GM06990 (cell line): Measurements from ENCODE around the gene DUSP9.
"Not testable (repeated sequence)": the region's sequence is repeated elsewhere in the genome, so short reads cannot be mapped to it uniquely, and the experiment has no call there.

Source experiments
- DNase-seq: peaks from one replicate; pipeline ENCODE4 v3.0.0-alpha.2; 2011; ENCODE audit not compliant: insufficient read length; ENCODE audit errors: extremely low read depth
- H3K27me3 ChIP-seq: replicated peaks from 2 replicates; pipeline ENCODE4 v1.6.0; 2011; ENCODE audit warnings: low read length; ENCODE audit not compliant: control insufficient read depth, insufficient read depth
- H3K36me3 ChIP-seq: 2 replicates; pipeline ENCODE4 v1.5.1; 2011; ENCODE audit warnings: low read length; ENCODE audit not compliant: control insufficient read depth, insufficient read depth
- H3K4me3 ChIP-seq: replicated peaks from 2 replicates; pipeline ENCODE4 v1.5.1; 2011; ENCODE audit warnings: low read depth, mild to moderate bottlenecking, control low read depth, low read length
- TF ChIP-seq, protein P1 (sequence below): IDR thresholded peaks from 2 replicates; pipeline ENCODE4 v1.5.1; 2011; ENCODE audit warnings: low read length, control low read depth, mild to moderate bottlenecking, inconsistent platforms; ENCODE audit not compliant: insufficient read depth, poor library complexity, severe bottlenecking

The DUSP9 gene

DNA sequence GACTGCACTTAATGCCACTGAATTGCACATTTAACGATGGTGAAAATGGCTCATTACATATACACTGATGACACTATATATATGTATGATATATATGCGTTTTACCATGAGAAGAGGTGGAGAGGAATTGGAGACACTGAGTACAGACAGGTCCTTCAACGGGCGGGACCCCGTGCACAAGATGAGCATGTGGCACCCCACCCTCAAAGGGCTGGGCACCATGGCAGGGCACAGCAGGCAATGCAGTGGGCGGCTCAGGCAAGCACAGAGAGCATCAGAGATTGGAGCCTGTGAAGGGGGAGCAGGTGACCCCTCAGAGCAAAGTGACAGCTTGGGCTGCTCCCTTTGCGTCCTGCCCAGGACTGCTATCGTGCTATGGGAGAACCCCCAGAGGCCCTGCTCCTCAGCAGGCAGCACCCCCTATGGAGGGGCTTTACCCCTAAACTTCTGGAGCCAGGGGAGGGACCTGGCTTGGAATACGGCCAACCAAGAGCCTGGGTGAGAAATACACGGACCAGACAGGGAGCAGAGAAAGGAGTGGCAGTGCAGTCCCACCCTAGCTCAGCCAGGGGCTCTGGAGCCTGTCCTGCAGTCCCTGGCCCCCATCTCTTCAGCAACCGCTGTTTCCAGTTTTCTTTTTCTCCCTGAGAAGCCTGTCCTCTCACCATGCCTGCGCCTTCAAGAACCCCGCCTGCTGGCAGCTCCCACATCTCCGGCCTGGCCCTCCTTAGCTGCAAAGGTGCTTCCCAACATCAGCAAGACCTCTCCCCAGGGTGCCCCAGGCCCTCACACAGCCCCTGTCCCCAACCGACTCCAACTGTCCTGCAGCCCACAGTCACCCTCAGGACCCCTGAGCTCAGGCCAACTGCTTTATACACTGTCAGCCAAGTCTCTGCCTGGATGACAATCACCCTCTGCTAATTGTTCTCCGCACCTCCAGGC is 51.2 kb downstream of the DUSP9 start:
- Histone ChIP-seq H3K4me3 (no peak overlapping the region), H3K27me3 (no peaks in the 10 kb centered on the region), H3K36me3 (peaks cover 4% of the 10 kb centered on the region)
- DNase-seq = no peak
- TF ChIP-seq, protein P1, sequence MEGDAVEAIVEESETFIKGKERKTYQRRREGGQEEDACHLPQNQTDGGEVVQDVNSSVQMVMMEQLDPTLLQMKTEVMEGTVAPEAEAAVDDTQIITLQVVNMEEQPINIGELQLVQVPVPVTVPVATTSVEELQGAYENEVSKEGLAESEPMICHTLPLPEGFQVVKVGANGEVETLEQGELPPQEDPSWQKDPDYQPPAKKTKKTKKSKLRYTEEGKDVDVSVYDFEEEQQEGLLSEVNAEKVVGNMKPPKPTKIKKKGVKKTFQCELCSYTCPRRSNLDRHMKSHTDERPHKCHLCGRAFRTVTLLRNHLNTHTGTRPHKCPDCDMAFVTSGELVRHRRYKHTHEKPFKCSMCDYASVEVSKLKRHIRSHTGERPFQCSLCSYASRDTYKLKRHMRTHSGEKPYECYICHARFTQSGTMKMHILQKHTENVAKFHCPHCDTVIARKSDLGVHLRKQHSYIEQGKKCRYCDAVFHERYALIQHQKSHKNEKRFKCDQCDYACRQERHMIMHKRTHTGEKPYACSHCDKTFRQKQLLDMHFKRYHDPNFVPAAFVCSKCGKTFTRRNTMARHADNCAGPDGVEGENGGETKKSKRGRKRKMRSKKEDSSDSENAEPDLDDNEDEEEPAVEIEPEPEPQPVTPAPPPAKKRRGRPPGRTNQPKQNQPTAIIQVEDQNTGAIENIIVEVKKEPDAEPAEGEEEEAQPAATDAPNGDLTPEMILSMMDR = no peak

DNA sequence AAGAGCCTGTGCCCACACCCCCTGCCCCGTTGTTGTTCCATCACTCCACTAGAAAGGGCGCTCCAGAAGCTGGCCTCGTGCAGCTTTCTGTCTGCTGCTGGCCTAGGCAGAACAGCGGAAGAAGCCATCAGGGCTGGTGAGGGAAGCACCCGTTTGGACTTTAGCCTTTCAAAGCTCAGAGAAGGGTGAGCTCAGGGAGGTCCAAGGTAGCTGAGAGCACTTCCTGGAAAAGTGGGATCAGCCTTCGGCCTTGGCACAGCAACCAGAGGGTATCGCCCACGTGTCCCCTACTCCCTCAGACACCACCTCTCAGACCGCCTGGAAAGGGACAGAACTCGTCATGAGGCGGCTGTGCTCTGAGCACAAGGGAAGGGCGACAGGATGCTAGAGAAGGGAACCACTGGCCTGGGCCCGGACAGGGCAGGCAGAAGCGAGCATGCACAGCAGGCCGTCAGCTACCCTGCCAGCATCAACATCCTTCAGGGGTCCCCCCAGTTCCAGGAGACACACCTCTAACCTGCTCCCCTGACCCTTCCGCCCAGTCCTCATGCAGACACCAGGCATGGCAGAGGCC is 52.3 kb downstream of the DUSP9 start:
- H3K36me3 ChIP-seq, H3K27me3 ChIP-seq, H3K4me3 ChIP-seq, DNase-seq: not testable (repeated sequence)

DNA sequence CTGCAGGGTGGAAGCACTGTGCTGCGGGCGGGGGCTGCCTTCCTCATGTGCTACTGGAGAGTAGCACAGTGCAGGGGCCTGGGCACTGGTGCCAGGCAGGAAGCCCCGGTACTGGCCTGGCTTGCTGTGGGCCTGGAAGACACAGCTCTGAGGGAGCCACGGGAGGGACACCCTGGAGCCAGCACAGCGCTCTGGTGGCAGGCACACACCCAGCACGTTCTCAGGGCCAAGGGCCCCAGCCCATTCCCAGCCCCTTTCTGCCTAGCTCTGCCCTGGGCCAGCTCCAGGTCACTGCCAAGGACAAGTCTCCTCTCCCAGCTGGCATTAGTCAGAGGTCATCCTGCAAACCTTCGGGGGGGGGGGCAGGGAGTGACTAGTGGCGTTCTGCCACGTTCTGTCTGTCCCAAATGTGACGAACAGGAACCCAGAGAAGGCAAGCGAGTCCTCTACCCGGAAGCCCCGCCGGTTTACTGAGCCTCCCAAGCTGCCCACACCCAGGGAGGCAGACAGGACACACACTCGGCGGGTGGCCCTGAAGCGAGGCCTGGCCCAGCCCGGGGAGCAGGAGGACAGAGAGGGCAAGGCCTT is 52.9 kb downstream of the DUSP9 start:
- not testable (repeated sequence) for H3K27me3 ChIP-seq, DNase-seq, H3K36me3 ChIP-seq, H3K4me3 ChIP-seq

DNA sequence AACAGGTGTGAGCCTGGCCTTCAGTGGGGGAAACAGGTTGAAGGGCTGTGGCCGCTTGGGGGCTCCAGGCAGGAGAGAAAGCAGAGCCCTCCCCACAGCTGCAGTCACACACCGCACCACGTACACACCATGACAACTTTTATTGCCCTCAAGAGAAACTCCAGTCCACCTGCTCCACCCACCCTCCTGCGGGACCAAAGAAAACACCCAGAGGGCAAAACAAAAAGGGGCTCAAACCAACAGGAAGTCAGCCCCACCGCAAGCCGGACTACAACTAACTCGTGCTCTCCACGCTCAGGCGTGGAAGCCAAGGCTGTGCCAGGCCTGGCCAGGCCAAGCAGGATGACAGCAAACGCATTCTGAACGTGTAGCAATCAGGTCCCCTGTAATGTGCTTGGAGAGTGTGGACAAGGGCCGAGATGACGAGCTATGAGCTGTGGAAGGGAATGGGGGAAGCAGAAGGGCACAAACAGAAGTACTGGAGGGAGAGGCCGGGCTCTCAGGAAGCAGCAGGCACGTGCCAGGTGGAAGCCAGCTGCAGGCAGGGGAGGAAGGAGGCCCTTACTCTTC is 53.5 kb downstream of the DUSP9 start:
- TF ChIP-seq, protein P1 = no peak
- Histone ChIP-seq H3K36me3 (peaks cover 4% of the 10 kb centered on the region), H3K4me3 (no peak overlapping the region), H3K27me3 (no peaks in the 10 kb centered on the region)
- DNase-seq = no peak
